HFF-Myc (cell line): ENCODE measurements around the gene SCD.

Source experiments
- DNase-seq: peaks from one replicate; pipeline ENCODE4 v3.0.0-alpha.2; 2011; ENCODE audit warnings: low read depth; ENCODE audit errors: extremely low read depth
- H3K4me3 ChIP-seq: replicated peaks from 2 replicates; pipeline ENCODE4 v1.5.1; 2011; ENCODE audit warnings: low read depth, mild to moderate bottlenecking, control low read depth, low read length
- CTCF ChIP-seq: IDR thresholded peaks from 2 replicates; pipeline ENCODE4 v1.5.1; 2012; ENCODE audit warnings: mild to moderate bottlenecking, low read depth, low read length, control low read depth; ENCODE audit errors: missing control alignments

SCD gene

GRCh38 chr10:100359529-100360150, 12.6 kb downstream of the SCD start:
- no peak for DNase-seq
- TF ChIP-seq CTCF, result no peak
- H3K4me3 ChIP-seq, result no peak overlapping the region

- no peak for DNase-seq
- no peak overlapping the region for H3K4me3 ChIP-seq
- no peak for TF ChIP-seq CTCF
Observed at GRCh38 chr10:100360234-100360633, 13.2 kb downstream of the SCD start.

GRCh38 chr10:100362570-100363496, 15.8 kb downstream of the SCD start:
- no peak overlapping the region for H3K4me3 ChIP-seq
- no peak for TF ChIP-seq CTCF
- no peak for DNase-seq

- no peak for TF ChIP-seq CTCF
- H3K4me3 ChIP-seq, result no peak overlapping the region
- no peak for DNase-seq
Observed at GRCh38 chr10:100364175-100364574, 17.1 kb downstream of the SCD start.

- TF ChIP-seq CTCF, result no peak
- no peak overlapping the region for H3K4me3 ChIP-seq
- peak; percentile 89 for DNase-seq
Observed at GRCh38 chr10:100364735-100365391, 17.8 kb downstream of the SCD start.

GRCh38 chr10:100368721-100369120, 21.7 kb downstream of the SCD start:
- TF ChIP-seq CTCF, result no peak
- DNase-seq, result no peak
- H3K4me3 ChIP-seq, result no peak overlapping the region
